Activated CD4-positive, alpha-beta T cell treated with anti-CD3 and anti-CD28 coated beads for 4 hours (primary cell): ENCODE measurements around the gene EXD3.

Experiments
- DNase-seq, 2 donors: peaks; one replicate each; pipeline ENCODE4 v3.0.0-alpha.2; 2020

Gene EXD3

DNA sequence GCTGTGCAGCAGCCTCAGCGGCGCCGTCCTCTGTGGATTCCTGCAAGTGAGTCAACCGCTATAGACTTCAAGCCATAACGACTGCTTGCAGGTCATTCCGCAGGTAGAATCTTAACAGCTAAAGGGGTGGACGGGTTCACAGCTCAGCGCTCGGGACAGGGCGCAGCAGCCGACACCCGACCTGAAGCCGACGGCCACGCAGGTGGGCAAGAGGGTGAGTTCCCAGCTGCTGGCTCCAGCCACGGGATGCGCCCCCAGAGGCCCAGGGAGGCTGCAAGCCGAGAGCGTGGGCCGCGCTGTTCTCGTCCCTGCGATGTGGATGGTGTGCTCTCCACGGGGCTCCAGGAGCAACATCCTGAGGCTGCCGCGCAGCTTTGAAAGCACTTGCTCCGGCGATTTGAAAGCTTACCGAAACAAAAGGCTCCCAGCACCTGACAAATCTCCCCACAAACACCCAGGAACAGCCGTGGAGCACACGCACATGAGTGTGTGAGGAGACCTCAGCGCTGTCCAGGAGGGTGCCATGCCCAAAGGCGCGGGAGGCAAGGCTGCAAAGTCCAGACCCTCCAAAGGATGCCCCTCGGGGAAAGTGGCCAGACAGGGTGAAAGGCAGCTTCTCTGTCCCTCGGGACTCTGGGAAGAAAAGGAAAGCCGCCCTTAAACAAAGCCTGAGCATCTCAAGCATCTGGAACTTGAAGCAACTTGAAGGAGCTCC is 48.7 kb downstream of the EXD3 start:
- DNase-seq = no peak

DNA sequence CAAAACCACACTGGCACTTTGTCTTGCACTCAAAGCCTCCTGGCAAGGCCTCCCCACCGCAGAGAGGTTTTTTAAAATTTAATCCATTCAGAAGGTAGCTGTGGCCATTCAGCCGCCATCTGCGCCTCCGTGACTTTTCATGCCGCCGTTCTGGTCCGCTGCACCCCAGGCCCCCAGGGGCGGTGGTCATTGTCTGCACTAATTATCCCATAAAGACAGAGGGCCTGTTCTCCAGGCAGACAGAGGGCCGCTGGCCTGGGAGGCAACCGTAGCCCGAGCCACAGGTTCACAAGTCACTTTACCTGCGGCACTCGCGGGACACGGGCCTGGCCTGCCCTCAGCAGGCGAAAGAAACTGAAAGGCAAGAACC is 49.4 kb downstream of the EXD3 start:
- no peak for DNase-seq

DNA sequence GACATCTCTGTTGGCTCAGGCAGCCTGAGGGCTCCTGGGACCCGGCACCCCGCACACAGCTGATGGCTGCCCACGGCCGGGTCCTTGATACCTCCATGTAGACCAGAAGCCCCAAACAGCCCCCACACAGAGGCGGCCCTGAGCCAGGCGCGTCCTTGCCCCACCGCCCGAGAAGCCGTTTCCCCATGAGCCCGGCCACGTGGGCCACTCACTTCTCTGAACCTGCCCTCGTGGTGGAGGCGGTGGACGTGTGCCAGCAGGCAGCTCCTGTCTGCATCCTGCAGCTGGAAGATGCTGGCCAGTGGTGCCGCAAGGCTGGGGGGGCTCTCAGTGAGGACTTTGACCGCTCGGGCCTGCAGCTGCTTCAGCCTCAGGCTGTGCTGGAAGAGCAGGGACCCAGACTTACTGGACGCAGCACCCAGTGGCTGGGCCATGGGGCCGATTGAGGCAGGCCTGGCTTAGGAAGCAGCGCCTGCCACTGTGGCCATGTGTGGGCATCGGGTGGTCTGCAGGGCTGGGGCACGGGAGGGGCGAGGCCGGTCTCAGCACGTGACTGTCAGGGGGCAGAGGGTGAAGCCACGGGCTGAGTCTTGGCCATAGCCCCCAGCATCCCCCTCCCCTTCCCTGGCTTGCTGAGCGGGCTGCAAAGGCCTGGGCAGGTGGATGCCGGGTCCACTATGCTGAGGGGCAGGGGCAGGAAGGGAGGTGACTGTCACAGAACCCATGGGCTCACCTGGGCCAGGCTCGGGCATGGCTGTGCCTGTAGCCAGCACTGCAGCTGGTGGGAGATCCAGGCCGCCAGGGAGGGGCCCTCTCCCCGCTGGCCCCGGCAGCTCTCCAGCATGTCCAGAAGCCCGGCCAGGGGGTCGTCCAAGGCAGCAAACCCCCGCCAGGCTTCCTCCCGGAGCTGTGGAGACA is 50.0 kb downstream of the EXD3 start:
- DNase-seq = peak in 1 of 2 donors; percentile 0

DNA sequence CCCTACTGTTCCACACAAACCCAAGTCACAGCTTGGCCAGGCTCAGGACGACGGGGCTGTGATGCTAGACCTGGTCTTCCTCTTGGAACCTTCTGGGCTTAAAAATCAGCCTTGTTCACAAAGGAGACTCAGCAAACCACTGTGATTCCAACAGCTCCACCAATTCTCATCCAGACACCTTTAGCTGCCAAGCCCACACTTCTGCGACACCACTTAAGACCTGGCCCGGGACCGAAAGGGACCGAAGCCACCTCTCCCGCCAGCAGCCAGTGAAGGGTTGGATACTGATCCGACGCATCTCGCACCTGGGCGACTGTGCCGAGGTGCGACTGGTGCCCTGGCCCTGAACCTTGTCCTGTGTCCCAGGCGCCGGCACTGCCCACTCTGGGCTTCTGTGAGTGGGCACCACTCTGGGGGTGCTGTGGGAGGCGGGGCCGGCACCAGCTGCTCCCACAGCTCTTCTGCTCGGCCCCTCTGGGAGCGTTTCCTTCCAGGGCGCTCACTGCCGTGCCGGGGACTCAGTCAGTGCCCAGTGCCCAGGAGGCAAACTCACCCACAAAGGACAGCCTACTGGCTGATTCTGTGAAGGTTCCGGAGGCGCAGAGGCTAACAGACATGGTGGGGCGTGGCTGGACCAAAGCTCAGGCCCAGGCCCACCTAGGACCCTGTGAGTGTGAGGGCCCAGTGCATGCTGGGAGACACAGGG is 50.9 kb downstream of the EXD3 start:
- no peak for DNase-seq

DNA sequence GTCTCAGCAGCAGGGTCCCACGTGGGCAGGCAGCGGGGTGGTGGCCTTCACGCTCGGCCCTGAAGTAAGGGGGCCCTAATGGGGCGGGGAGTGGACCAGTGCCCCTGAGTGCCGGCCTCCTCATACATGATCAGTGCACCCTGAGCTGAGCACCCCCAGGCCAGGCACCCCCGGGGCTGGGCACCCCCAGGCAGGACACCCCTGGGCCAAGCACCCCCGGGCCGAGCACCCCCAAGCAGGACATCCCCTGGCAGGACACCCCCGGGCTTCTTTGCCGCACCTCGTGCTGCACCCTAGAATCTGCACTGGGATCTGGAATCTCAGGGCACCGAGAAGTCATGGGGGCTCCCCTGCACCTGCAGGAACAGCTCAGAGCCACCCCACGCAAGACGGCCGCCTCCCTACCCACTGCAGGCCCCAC is 51.4 kb downstream of the EXD3 start:
- no peak for DNase-seq

DNA sequence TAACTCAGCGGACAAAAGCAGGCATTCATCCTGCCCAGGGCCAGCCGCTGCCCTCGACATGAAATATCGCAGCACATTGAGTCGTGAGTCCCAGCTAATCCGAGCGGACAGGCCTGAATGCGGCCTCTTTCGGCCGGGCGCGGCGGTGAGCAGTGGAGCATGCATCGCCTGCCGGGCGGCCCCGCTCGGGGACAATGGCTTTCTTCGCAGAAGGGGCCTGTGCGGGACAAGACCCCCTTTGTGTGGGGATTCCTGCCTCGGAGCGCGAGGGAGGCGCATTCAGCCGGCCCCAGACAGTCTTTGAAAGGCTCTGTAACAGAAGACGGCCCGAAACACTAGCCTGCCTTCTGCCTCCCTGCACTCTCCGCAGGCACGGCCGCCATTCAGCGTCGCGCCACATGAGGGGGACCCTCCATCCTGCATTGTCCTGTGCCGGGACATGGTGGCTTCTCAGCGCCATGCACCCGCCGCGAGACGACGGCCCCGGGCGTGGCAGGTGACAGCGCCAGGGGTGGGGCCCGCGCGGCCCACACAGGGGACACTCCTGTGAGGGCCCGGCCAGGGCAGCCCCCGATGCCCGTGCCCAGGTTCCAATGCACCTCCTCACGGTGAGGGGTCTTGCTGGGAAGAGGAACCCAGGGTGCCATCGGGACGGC is 52.0 kb downstream of the EXD3 start:
- DNase-seq = no peak

DNA sequence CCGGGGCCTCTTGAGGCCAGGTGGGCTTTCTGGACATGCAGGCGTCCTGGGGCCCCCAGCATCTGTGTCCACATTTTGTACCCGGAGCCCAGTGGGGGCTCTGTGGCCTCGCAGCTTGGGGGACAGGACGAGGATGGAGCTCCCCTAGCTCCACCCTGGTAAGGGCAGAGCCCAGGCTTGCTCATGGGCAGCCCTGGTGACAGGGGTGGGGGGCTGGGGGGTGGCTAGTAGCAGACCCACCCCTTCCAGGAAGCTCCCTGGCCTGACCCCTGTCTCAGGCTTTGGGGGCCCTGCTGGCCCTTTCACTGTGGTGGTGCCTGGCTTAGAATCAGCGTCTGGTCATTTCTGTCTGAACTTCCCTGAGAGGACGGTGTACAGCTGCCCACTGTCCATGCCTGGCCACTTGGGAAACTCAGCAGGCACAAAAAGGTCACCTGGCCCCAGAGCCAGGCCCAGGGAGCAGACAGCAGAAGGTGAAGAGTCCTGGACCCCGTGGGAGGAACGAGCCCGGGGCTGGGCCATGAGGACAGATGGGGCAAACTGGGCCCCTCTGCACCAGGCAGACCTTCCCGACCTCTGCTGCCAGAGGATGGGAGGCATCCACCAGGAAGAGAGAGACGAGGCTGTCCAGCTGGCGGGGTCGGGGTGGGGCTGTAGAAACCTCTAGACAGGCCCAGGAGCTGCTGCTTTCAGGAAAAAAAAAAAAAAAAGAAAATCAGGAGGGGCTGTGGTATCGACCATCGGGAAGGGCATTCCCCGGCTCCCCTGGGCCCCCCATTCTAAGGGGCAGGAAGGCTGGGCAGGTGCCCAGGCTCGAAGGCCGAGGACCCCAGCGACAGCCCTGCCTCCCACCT is 52.8 kb downstream of the EXD3 start:
- DNase-seq = no peak

DNA sequence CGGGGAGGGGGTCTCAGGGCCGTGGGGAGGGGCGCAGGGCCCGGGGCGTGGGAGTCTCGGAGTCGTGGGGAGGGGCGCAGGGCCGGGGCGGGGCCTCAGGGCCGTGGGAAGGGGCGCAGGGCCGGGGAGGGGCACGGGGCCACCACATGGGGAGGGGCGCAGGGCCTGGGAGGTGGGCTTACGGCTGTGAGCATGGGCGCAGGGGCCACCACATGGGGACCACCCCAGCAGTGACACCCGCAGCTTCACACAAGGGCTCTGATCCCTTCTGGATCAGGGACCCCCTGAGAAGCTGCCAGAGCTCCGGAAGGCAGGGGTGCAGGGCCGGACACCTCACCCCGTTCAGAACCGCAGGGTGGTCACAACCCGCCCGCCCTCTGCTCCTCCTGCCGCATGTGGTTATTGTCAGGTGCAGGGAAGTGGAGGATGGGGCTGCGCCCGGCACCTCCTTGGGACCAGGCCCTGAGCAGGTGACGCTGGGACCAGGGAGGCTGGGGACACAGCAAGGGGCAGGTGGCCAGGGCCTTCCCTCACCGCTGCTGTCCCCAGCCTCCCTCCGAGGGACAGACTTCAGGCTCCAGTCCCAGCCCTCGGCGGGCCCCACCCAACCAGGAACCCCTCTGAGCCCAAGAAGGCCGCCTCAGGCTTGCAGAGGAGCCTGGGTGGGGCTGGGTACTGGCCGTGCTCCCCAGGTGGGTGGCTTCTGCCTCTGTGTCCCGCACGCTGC is 53.7 kb downstream of the EXD3 start:
- no peak for DNase-seq

DNA sequence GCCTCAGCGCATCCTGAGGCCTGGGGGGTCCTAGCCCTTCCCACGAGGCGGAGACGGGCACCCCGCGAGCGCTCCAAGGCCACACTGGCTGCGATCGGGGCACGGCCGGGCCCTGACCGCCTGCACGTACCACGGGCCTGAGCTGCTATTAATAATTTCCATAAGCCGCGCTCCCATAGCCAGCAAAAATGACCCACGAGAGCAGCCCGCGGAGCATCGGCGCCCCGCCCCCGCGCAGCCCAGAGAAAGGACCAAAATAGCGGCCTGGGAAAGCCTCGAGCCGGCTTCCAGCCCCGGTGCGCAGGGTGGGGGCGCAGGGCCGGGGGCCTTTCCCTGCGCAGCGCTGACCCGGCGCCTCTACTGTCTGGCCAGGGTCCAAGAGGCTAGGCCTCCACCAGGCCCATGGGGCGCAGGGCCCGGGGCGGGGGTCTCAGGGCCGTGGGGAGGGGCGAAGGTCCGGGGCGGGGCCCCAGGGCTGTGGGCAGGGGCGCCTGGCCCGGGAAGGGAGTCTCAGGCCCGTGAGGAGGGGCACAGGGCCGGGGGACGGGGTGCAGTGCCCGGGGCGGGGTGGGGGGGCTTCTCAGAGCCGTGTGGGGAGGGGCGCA is 54.4 kb downstream of the EXD3 start:
- no peak for DNase-seq

DNA sequence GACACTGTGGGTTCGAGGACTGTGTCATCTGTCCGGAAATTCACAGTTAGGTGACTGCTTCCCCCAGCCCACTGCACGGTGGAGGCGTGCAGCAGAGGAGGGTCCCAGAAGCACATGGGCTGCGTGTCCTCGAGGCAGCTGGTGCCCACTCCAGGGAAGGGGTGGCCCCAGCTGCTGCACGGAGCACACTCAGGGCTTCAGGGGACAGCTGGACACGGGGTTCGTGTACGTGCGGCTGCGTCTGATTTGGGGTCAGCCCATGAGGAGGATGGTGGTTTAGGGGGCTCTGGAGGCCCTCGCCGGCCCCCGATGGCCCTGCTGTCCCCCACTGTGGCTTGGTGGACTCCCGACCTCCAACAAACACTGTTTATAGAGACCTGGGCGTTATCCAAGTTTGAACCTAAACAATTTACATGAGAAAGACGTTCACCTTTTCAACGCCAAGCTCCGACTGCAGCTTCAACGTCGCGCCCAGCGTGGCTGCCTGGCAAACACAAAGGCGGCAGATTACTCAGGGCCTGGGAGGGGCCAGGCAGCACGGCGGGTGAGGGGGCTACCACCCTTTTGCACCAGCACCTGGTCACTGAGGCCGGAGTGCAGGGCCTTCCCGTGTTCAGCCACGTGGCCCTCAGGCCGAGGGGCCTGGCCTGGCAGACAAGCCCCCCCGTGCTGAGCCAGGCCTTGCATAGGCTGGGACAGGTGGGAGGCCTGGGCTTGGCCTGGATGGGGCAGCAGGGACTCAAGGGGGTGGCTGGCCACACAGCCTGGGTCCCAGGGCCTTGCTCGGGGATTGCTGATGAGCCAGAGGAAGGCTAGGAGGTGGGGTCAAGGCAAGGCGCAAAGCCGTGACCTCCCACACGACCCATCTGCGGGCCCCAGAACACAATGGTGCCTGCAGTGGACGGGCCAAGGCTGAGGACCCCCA is 55.2 kb downstream of the EXD3 start:
- no peak for DNase-seq

DNA sequence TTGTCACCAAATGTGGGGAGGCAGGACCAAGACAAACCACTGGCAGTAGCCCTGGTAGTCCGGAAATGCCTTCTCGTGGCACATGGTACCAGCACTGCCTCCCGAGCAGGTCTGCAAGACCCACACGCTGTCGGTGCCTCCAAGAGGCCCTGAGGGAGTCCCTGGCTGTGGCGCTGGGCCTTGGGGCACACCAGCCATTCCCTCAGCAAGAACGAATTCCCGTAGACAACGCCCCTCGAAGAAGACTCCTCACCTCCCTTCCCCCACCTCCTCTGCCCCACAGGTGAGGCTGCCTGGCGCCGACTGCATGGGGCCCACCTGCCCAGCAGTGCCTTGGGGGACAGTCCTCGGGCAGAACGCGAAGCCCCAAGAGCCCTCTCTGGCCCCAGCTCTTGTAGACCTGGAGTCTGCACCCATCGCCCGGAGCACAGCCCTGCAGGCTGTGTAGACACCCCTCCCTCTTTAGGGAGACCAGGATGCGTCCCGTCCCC is 56.0 kb downstream of the EXD3 start:
- DNase-seq = no peak

DNA sequence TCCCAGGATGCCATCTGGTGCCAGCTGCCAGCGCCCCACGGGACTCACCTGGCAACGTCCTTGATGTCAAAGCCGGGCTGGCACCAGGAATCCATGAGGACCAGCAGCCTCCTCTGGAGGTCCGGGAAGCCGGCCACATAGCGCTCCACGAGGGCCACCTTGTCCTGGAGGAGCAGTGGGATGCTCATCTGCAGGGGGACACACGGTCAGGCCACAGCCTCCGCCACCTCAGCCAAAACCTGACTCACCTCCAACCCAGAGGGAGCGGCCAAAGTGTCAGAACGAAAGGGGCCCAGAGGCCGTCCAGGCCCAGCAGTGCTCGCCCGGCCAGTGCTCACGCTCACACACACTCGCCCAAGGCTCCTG is 56.5 kb downstream of the EXD3 start:
- DNase-seq = no peak

DNA sequence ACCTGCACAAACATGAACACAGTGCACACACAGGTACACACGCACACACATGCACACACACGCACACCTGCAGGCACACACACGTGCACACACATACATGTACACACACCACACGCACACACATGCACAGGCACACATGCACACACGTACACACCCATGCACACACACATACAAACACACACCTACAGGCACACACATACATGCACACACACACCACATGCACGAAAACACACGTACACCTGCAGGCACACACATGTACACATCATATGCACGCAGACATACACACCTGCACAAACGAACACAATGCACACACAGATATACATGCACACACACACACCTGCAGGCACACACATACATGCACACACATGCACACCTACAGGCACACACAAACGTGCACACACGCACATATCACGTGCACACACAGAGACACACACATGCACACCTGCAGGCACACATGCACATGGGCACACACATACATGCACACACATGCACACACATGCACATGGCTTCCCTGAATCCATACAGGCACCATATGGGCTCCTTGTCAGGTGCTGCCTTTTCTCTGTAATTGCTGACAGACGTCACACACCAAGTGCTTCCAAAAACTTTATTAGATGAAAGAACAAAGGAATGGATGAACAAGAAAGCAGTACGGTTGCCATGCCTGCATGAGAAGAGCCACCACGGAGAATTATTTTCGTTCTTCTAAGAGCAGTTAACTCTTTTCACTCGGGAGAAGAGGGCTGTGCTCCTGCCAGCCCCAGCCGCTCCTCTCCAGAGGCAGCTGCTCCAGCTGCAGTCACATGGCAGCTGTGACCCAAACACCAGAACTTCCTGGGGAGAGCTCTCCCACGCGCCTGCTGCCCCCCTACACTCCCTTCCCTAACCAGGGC is 57.2 kb downstream of the EXD3 start:
- DNase-seq = no peak

DNA sequence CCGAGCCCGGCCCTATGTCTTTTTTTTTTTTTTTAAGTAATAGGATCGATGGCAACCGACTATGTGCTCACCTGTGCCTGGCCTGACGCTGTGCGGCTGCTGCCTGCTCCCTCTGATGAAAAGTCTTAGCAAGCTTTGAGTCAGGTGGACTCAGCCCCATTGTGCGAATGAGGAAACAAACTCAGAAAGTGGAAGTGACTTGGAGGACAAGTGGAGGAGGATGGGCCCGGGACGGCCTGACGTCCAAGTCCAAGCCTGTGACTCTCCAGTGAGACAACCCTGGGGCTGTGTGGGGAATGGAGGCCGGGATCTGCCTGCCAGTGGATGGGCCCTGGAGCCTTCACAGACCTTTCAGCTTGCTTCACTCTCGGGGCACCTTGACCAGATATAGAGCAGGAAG is 57.9 kb downstream of the EXD3 start:
- no peak for DNase-seq

DNA sequence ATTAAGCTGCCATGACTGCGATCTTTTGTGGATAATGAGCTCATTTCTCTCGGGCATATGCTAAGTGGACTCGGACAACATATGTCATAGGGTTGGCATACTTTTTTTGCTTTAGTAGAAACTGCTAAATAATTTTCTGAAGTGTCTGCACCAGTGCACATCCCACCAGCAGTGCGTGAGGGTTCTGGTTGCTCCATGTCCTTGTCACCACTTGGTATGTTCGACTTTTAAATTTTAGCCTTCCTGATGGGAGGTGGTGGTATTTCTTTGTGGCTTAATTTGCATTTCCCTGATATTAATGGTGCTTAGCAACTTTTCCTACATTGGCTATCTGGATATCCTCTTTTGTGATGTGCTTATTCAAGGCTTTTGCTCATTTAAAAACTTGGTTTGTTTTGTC is 63.1 kb downstream of the EXD3 start:
- DNase-seq = no peak

DNA sequence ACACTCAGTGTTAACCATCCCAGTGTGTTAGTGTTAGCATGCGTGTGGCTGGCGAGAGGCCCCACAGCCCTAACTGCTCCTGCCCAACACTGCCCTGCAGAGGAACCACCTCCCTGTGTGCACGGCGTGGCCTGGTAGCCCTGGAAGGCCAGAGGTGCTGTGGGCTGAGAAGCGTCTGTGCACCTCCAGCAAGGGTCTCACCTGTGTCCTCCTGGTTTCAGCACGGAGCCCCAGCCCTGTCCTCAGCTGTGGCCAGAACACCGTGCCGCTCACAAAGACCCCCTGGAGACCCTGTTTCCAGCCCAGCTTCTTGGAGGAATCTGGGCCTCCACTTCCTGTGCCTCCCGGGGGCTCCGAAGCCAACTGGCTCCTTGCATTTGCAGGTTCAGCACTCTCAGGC is 64.8 kb downstream of the EXD3 start:
- DNase-seq = no peak

DNA sequence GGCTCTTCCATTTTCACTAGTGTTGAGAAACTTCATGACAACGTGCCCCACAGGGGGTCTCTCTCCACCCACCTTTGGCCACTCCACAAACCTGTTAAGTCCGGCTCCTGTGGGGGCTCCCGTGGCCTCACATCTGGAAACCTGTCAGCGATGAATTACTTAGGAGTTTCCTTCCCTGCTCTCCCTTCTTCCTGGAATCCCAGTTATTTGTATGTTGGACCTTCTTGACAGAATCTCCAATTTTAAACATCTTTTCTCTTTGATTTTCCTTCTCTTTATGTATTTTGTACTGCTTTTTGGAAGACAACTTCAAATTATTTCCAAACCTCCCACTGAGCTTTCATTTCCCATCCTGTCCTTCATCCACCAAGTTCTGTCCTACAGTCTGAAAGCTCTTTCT is 65.8 kb downstream of the EXD3 start:
- no peak for DNase-seq

DNA sequence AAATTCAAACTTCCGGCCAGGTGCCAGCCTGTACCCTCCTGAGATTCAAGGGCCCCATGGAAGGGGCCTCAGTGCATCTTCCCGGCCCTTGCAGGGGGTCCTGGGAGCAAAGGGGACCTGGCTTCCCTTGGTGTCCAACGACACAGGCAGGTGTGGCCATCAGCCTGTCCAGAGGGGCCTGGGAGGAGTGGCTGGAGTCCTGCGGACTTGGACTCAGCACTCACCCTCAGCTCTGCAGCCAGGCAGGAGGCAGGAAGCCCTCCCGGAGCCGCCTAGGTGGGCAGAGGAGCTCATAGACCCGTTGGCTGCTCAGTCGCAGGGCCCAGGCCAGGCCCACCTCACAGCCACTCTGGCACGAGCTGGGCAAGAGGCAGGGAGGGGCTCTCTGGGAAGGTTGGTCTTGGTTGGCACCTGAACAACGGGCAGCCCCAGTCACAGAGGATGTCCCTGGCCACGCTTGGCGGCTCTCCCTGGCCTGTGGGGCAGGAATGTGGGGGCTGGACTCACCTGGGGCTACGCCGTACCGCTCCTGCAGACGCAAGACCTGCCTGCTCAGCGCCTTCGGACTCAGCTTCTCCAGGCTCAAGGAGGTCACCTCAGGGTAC is 67.1 kb downstream of the EXD3 start:
- DNase-seq = no peak
